CD4-positive, alpha-beta T cell treated with Interleukin-15 for 4 hours (primary cell): ENCODE results near the gene GALK2.
"Not testable (repeated sequence)": the region's sequence is repeated elsewhere in the genome, so short reads cannot be mapped to it uniquely, and the experiment has no call there.

Experiments
- DNase-seq: peaks from one replicate; pipeline ENCODE4 v3.0.0-alpha.2; 2020; ENCODE audit warnings: low spot score

Gene GALK2

DNA sequence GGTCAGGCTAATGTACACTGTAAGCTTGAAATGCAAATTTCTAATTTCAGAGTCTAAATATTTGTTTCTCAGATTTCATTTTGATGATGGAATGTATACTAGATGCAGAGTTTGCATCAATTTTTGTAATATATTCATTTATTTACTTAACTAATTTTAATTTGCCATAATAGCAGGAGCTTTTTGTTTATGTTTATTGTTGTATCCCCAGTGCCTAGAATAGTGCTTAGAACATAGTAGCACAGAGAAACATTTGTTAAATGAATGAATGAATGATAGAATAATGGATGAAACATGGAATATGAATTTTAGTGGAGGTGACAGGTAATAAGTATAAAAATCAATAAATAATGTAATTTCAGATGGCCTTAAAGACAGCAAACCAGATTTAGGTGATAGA is 5.2 kb upstream of the GALK2 start:
- no peak for DNase-seq

DNA sequence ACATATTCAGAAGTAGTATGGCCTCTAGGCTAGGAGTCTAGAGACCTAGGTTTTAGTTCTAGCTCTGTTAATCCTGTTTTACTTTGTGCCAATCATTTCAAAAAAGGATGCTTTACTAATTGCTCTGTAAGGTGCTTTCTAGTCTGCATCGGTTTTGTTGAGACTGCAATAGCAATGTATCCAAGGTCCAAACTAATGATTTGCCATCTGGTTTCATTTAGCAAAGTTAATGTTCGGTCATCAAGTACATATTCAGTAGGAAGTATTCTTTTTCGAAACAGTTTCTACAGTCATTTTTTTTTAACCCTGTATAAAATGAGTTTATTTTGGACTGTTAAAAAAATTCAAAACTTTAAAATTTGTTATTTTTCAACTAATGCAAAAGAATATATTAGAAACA is 2.0 kb upstream of the GALK2 start:
- DNase-seq, result no peak

DNA sequence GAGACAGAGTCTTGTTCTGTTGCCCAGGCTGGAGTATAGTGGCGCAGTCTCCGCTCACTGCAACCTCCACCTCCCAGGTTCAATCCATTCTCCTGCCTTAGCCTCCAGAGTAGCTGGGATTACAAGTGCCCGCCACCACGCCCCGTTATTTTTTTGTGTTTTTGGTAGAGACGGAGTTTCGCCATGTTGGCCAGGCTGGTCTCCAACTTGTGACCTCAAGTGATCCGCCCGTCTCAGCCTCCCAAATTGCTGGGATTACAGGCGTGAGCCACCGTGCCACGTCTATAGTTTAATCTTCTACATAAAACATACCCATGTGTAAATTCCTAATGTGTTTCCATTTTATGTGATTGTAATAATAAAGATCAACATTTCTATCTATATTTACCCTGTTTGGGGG is 1.7 kb downstream of the GALK2 start:
- DNase-seq, result no peak

DNA sequence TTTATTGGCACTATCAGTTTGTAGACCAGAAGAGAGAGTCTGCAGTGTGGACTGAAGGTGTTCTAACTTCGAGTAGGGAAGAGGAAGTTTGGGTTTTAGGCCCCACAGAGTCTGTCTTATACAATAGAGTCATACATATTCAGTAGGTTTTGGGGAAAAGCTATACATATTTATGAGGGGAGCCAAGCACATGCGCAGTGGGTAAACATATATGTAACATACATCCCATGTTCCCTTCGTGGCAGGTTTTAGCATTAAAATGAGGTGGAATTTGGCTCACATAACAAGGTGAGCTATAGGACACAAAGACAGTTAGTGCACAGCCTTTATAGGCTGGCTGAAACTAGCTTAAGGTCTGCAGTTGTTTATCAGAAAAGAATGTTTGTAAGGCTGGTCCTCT is 4.9 kb downstream of the GALK2 start:
- DNase-seq, result no peak

DNA sequence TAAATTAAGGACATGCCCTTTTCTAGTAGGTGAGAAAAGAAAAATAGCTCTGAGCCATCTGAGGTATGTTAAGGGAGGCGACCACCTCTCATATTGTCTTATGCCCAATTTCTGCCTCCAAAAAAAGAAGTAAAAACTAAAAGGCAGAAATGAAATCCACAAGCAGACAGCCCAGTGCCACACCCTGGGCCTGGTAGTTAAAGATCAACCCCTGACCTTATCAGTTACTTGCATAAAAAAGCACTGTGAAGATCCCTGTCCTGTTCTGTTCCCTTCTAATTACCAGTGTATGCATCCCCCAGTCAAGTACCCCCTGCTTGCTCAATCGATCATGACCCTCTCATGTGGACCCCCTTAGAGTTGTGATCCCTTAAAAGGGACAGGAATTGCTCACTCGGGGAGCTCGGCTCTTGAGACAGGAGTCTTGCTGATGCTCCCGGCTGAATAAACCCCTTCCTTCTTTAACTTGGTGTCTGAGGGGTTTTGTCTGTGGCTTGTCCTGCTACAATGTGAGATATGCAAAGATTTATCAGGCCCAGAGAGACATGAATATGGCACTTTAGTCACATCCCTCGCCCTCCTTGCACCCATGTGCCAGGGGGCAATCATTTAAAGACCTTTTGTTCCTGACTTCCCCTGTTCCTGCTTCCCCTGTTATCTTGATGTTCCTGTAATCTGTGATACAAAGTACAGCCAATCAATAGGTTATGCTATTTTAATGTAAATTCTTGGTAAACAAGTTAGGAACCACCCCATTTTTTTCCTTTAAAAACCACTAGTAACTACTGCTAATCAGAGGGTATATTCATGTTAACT is 5.7 kb downstream of the GALK2 start:
- DNase-seq, result not testable (repeated sequence)

DNA sequence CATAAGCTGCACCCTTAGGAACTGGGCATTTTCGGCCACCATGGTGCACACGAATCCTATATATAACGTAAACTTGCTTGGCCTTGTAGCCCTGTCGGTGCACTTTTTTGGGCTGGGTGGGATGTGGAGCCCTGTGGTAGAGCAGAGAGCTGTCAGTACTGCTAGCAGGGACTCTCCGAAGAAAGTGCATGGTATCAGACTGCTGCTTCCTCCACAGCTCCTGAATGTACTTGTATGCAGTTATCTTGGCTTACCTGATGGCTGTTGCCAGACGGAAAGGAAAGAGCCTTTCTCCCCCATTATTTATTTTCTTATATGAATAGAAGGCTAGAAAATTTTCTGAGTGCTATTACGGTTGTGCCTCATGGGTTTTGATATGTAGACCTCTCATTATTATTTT is 8.4 kb downstream of the GALK2 start:
- no peak for DNase-seq

DNA sequence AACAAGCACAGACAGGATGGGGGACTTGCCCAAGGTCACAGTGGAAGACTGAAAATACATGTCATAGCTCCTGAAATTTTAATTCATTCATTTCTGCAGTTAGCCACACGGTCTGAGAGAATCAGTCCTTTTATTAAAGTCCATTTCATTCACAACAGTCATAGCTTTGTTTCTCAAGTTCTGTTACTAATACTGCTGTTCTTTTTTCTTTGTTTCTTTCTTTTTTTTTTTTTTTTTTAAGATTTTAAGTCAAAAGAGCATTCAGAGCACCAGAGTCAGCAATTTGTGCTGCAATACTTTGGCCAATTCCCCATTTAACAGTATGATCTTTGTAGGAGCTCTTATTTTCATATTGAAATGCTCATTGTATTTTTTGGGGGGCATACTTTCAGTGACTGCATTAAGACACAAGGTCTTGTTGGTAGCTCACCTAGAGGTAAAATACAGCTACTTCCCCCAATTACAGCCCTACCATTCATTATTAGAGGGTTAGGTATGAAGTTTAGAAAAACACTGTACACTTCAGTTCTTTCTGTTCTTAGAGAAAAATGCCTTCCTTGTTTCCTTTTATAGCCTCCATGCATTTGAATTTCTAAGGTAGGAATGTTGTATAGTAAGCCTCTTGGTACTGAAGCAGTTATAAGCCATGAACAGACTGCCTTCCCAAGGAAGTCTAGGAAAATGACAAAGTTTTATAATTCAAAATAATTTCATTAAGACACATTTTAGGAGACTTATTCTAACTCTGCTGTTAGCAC is 9.6 kb downstream of the GALK2 start:
- DNase-seq, result no peak

DNA sequence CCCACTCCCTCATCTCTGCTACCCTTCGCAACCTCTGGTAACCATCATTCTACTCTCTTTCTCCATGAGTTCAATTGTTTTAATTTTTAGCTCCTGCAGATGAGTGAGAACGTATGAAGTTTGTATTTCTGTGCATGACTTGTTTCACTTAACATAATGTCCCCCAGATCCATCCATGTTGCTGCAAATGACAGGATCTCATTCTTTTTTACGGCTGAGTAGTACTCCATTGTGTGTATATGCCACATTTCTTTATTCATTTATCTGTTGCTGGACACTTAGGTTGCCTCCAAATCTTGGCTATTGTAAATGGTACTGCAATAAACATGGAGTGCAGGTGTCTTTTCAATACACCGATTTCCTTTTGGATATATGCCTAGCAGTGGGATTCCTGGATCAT is 12.1 kb downstream of the GALK2 start:
- no peak for DNase-seq

DNA sequence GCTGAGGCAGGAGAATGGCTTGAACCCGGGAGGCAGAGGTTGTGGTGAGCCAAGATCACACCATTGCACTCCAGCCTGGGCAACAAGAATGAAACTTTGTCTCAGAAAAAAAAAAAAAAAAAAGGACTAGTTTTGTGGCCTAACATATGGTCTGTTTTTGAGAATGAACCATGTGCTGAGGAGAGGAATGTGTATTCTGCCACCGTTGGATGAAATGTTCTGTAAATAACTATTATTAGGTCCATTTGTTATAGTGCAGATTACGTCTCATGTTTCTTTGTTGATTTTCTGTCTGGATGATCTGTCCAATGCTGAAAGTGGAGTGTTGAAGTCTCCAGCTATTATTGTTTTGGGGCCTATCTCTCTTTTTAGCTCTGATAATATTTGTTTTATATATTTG is 13.7 kb downstream of the GALK2 start:
- not testable (repeated sequence) for DNase-seq

DNA sequence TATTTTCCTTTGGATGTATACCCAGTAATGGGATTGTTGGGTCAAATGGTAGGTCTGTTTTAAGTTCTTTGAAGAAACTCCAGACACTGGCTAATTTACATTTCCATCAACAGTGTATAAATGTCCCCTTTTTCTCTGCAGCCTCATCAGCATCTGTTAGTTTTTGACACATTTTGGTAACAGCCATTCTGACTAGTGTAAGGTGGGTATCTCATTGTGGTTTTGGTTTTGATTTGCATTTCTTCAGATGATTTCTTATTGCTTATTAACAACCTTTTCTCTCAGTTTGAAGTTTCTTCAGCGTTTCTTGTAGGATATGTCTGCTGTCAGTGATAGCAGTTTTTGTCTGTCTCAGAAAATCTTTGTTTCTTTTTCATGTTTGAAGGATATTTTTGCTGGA is 15.4 kb downstream of the GALK2 start:
- DNase-seq, result no peak

DNA sequence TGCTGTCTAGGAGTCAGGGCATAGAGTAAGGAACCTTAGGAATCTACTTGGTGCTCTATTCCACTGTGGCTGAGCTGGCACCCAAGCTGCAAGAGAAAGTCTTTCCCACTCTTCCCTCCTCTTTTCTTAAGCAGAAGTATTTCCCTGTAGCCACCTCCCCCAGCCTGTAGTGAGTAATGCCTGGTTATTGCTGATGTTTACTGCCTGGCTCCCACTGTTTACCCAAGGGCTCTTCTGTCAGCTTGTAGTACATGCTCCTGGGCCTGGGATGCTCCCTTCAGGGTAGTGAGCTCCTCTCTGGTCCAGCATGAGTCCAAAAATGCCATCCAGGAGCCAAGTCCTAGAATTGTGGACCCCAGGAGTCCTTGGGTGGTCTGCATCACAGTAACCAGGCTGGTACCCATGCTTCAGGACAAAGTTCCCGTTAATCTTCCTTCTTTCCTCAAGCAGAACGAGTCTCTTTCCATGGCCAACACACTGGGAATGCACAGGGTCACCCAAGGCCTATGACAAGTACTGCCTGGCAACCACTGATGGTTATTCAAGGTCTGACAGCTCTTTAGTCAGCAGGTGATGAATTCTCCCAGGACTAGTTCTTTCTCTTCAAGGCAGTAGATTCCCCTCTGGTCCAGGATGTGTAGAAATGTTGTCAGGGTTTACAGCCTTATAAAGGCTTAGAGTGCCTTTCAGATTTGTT is 17.6 kb downstream of the GALK2 start:
- no peak for DNase-seq

DNA sequence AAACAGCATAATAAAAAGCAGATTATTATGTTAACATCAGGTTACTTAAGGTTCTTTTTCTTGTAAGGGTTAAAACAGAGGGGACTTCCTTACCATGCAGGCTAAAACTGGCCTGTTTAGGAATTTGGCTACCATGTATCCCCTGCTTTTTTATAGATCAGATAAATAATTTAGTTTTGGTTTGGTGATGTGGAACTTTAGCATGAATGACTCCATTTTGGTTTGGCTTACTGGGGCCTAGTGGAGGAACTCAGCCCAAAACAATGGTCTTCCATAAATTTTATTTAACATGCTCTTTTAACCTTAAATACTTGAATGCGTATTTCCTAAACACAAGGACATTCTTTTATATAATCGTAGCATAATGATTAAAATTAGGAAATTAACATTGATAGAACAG is 18.9 kb downstream of the GALK2 start:
- no peak for DNase-seq

DNA sequence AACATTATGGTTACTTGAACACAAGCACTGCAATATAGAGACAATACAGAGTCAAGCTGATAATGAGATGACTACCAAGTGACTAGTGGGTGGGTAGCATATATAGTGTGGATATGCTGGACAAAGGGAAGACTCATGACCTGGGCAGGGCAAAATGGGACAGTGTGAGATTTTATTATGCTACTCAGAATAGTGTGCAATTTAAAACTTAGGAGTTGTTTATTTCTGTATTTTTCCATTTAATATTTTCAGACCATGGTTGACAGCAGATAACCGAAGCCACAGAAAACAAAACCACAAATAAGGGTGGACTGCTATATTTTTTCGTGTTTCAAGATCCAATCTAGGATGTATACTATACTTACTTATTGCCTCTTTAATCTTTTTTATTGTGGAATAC is 19.6 kb downstream of the GALK2 start:
- DNase-seq, result no peak

DNA sequence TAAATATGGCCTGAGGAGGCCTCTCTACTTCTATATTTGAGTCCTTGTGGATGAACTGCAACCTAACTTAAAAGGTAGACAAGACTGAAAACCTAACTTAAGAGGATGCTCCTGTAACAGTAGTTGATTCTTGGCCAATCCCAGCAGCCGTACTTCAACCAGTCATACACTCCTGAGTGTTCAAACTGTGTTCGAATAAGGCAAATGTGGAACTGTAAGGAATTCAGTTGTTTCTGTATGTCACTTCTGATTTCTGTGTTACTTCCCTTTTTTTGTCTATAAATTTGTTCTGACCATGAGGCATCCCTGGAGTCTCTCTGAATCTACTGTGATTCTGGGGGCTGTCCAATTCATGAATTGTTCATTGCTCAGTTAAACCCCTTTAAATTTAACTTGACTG is 20.5 kb downstream of the GALK2 start:
- DNase-seq, result no peak

DNA sequence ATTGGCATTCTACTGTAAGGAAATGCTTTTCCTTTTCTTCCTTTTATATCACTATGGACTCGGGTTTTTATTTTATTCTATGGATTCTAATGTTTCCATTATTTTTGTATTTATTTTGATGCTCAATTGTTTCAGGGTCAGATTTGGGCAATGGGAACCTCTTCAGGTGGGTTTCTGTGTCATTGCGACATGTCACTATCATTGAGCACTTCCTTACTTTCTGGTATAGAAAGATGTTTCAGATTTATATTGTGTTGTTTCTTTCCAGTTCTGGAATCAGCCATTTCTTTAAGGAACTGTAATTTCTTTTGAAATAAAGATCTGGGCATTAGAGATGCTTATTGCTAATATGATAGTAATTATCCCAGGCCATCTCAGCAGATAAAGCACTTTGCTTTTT is 21.8 kb downstream of the GALK2 start:
- DNase-seq, result no peak

DNA sequence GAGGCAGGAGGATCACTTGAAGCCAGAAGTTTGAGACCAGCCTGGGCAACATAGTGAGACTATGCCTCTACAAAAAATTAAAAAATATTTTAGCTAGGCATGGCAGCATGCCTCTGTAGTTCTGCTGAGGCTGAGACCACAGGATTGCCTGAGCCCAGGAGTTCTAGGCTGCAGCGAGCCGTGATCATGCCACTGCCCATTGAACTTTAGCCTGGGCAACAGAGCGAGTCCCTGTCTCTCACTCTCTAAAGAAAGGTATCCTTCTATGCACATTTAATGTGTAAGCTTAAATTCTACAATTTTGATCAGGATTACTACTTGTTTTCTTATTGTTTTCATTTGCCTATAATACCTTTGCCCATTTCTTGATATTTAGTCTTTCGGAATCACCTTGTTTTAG is 26.8 kb downstream of the GALK2 start:
- DNase-seq, result no peak

DNA sequence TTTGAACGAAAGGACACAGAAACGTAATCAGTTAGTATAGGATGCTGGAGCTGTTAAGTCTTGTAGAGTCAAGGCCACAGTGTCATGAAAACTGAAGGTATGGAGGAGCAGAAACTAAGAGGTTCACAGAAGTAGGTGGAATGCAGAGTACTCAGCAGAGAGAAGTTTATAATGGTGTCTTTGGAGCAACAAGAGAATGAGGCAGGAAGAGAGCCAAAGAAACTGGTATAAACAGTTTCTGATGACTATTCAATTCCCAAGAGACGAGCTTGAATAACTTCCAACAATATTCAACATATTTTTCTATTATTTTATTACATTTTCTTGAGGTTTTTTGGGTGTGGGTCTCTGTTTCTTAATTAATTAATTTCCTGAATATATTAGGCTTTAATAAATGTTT is 29.6 kb downstream of the GALK2 start:
- no peak for DNase-seq

DNA sequence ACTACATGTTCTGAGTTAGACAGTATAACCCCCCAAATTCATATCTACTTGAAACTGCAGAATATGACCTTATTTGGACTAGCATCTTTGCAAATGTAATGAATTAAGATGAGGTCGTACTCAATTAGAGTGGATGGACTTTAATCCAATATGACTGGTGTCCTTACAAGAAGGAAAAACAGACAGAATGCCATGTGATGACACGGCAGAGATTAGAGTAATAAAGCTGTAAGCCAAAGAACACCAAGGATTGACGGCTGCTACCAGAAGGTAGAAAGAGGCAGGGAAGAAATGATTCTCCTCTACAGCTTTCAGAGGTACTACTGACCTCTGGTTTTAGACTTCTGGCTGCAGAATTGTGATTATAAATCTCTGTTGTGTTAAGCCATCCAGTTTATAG is 30.3 kb downstream of the GALK2 start:
- no peak for DNase-seq

DNA sequence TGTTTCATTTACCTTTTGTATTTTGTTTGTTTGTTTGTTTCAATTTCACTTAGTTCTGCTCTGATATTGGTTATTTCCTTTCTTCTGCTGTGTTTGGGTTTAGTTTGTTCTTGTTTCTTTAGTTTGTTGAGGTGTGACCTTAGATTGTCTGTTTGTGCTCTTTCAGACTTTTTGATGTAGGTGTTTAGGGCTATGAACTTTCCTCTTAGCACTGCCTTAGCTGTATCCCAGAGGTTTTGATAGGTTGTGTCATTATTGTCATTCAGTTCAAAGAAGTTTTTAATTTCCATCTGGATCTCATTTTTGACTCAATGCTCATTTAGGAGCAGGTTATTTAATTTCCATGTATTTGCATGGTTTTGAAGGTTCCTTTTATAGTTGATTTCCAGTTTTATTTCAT is 38.1 kb downstream of the GALK2 start:
- DNase-seq, result not testable (repeated sequence)

DNA sequence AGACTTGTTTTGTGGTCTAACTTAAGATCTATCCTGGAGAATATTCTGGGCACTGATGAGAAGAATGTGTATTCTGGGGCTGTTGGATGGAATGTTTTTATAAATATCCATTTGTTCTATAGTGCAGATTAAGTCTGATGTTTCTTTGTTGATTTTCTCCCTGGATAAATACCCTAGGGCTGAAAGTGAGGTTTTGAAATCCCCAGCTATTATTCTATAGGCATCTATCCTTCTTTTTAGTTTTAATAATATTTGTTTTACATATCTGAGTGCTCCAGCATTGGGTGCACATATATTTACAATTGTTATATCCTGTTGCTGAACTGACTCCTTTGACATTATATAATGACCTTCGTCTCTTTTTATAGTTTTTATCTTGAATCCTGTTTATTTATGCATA is 42.9 kb downstream of the GALK2 start:
- DNase-seq, result no peak

DNA sequence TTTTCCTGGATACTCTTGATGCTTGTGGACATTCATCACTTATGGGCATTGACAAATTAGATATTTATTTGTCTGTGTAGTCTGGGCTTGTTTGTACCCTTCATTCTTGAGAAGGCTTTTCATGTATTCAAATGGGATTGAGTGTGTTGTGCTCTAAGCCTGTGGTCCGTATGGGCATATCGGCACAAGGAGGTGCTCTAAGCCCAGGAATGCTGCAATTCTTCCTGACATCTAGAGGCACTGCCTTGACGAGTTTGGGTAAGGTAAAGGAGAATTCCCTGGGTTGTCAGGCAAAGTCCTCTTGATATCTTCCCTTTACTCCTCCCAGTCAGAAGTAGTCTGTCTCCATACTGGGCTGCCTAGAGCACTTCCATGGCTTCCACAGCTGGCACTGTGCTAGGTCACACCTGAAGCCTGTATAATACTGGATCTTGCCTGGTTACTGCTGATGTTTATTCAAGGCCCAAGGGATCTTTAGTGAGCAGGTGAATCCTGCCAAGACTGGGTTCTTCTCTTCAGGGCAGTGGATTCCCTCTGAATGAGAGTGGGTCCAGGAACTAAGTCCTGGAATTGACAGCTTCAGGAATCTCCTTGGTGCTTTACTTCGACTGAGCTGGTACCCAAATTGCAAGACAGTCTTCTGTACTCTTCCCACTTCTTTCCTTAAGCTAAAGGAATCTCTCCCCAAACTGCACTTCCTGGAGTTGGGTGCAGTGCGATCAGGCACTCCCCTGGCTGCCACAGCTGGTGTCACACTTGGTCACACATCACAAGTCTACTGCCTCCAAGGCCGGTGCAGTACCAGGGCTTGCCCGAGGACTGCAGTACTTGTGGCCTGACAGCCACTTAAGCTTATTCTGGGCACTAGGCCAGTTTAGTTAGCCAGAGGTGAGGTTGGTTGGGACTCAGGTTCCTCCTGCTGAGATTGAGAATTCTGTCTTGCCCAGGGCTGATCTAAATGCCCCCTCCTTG is 46.0 kb downstream of the GALK2 start:
- DNase-seq, result no peak
